Tibial nerve (tissue), 4 donors: ENCODE data around the gene TENM4. TPM values are rescaled to one million over a fixed set of nuclear protein-coding genes. Genes with fewer than 3 reads are reported as not detected.

ENCODE experiments used
- DNase-seq, 2 donors: peaks; one replicate each; pipeline ENCODE4 v3.0.0-alpha.2; 2019; ENCODE audit warnings: low spot score in 2 of 2
- H3K27ac ChIP-seq, 4 donors: fragments of 200-600 bp; sonication (generic) in 3 of 4; one replicate each; pipeline ENCODE4 v1.5.1; 2017 to 2019; ENCODE audit warnings: mild to moderate bottlenecking in 1 of 4
- H3K27me3 ChIP-seq, 2 donors: fragments of 200-600 bp; sonication (generic) in 1 of 2; one replicate each; pipeline versions ENCODE4 v1.5.1 to v1.6.0; 2017 to 2019
- H3K36me3 ChIP-seq, 3 donors: fragments of 200-600 bp; sonication (generic); one replicate each; pipeline ENCODE4 v1.5.1; 2018 to 2019
- H3K4me1 ChIP-seq, 4 donors: fragments of 200-600 bp; sonication (generic) in 3 of 4; one replicate each; pipeline ENCODE4 v1.5.1; 2017 to 2019
- H3K4me3 ChIP-seq, 4 donors: fragments of 200-600 bp; sonication (generic) in 3 of 4; one replicate each; pipeline ENCODE4 v1.5.1; 2017 to 2019; ENCODE audit warnings: mild to moderate bottlenecking in 1 of 4, moderate library complexity in 1 of 4
- H3K9me3 ChIP-seq, 4 donors: fragments of 200-600 bp; sonication (generic) in 3 of 4; one replicate each; pipeline ENCODE4 v1.5.1; 2017 to 2019
- CTCF ChIP-seq, 5 experiments: fragments of 200-600 bp in 3 of 5; fragments of 450-650 bp in 2 of 5; sonication (generic) in 3 of 5; IDR thresholded peaks; one replicate each; pipeline ENCODE4 v1.5.1; 2016 to 2019; ENCODE audit warnings: antibody characterized with exemption in 5 of 5, mild to moderate bottlenecking in 3 of 5, moderate library complexity in 2 of 5
- EP300 ChIP-seq, 2 donors: sonication (generic); formaldehyde crosslinking; IDR thresholded peaks; one replicate each; pipeline ENCODE4 v1.6.1; 2017; ENCODE audit warnings: antibody characterized with exemption in 2 of 2, mild to moderate bottlenecking in 1 of 2
- POLR2A ChIP-seq, 2 donors: fragments of 450-650 bp; IDR thresholded peaks; one replicate each; pipeline ENCODE4 v1.6.1; 2017; ENCODE audit warnings: antibody characterized with exemption in 2 of 2, mild to moderate bottlenecking in 2 of 2, moderate library complexity in 2 of 2
- WGBS, 2 donors: methylation state at CpG; one replicate each; pipeline ENCODE4 v1.1.5; 2018; 5-methylcytosine and 5-hydroxymethylcytosine counted together
- total RNA-seq, 4 donors: library from RNA; depleted of rRNA; stranded (reverse); fragments of >200 nt; gene quantifications; one replicate each; pipeline ENCODE4 v1.1.0, GENCODE V29; 2016

TENM4 gene
- total RNA-seq, 4 donors from 2014 or later: 15.3 to 36.3 (median 19.6) TPM

GRCh38 chr11:79363256-79363655 is 77.6 kb downstream of the TENM4 start:
- 95% methylated on average over 4 of the region's 4 CpGs for WGBS, 2 donors
- TF ChIP-seq POLR2A (IDR thresholded peaks at IDR 0.05) (no peak), CTCF (IDR thresholded peaks at IDR 0.05) (no peak), EP300 (IDR thresholded peaks at IDR 0.05) (no peak)
- DNase-seq: no peak

DNA sequence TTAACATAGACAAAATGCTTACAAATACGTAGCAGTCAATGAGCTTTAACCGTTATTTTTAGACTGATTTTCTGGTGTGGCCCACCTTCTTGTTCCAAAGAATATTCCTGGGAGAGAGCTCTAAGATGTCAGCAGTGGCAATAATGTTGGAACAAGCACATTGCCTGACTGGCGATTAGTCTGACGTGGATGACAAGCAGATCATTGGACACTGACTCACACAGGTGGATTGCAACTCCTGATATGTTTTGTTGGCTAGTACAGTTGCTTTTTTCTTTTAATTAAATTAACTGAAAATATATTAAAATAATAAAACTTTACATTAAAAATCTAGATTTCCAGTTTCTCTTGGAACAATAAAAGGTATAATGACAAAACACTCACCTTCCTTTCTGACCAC is 78.0 kb downstream of the TENM4 start:
- Histone ChIP-seq H3K27me3 (no peaks in the 10 kb centered on the region), H3K36me3 (no peaks in the 10 kb centered on the region), H3K4me3 (no peak overlapping the region), H3K4me1 (no peaks in the 10 kb centered on the region), H3K9me3 (no peaks in the 10 kb centered on the region), H3K27ac (no peak overlapping the region)
- no peak for DNase-seq
- TF ChIP-seq CTCF (IDR thresholded peaks at IDR 0.05) (no peak), EP300 (IDR thresholded peaks at IDR 0.05) (no peak), POLR2A (IDR thresholded peaks at IDR 0.05) (no peak)
- WGBS, 2 donors: 90 to 93% methylated on average over 4 of the region's 4 CpGs

More at GRCh38 chr11:79363256-79363655, 77.6 kb downstream of the TENM4 start:
- Histone ChIP-seq H3K4me1 (no peaks in the 10 kb centered on the region), H3K4me3 (no peak overlapping the region), H3K27me3 (no peaks in the 10 kb centered on the region), H3K9me3 (no peaks in the 10 kb centered on the region), H3K27ac (no peak overlapping the region), H3K36me3 (no peaks in the 10 kb centered on the region)

DNA sequence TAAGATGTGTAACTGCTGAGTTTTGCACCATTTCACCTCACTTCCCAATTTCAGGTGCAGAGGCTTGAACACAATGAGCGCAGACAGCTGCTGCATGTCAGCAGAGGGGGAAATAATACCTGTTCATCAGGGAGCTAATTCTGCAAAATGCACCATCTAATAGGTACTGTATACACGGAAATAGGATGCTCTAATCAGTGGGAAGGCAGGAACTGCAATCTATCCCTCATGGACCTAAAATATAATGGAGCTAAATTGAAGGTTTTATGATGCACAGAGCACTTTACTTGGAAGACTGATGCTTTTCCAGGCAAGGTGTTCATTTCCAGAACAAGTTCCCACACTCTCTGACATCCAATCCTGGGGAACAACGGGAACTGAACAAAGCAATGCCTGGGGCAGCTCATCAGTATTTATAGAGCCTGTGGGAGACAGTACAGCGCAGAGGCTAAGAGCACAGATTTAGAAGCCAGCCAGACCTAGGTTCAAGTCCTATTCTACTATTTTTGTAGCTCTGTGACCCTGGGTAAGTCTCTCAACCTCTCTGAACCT is 78.5 kb downstream of the TENM4 start:
- no peaks in the 10 kb centered on the region for H3K9me3 ChIP-seq
- TF ChIP-seq EP300 (IDR thresholded peaks at IDR 0.05): no peak
- WGBS, 2 donors: 66 to 80% methylated on average over 4 of the region's 4 CpGs

DNA sequence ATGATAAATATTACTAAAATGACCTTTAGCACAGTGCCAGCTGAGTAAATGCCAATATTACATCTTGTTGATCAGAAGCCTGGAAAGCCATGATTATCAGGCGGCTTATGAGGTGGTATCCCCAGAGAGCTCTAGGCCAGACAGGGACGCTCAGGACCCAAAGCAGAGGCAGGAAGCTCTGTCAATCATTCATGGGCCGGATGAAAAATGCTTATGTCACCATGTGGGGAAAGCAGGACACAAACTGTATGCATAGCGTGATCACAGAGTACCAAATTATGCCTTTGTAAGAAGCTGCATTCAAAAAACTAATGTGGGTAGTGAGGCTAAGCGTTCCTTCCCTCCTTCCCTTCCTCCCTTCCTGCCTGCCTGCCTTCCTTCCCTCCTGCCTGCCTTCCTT is 82.6 kb downstream of the TENM4 start:
- TF ChIP-seq CTCF (IDR thresholded peaks at IDR 0.05) (no peak), EP300 (IDR thresholded peaks at IDR 0.05) (no peak), POLR2A (IDR thresholded peaks at IDR 0.05) (no peak)
- Histone ChIP-seq H3K4me3 (no peak overlapping the region), H3K27ac (no peak overlapping the region), H3K27me3 (no peaks in the 10 kb centered on the region), H3K4me1 (no peaks in the 10 kb centered on the region), H3K36me3 (no peaks in the 10 kb centered on the region), H3K9me3 (no peaks in the 10 kb centered on the region)
- no peak for DNase-seq
- WGBS, 2 donors: 60 to 69% methylated on average over 5 of the region's 5 CpGs

More for the DNA sequence above, 78.5 kb downstream of the TENM4 start:
- H3K4me3 ChIP-seq: no peak overlapping the region
- no peak overlapping the region for H3K27ac ChIP-seq
- no peak for DNase-seq
- H3K27me3 ChIP-seq: no peaks in the 10 kb centered on the region
- no peaks in the 10 kb centered on the region for H3K4me1 ChIP-seq
- no peaks in the 10 kb centered on the region for H3K36me3 ChIP-seq

GRCh38 chr11:79353706-79354105 is 87.1 kb downstream of the TENM4 start:
- no peaks in the 10 kb centered on the region for H3K36me3 ChIP-seq
- H3K27me3 ChIP-seq: no peaks in the 10 kb centered on the region
- H3K9me3 ChIP-seq: no peaks in the 10 kb centered on the region
- TF ChIP-seq EP300 (IDR thresholded peaks at IDR 0.05): no peak
- TF ChIP-seq POLR2A (IDR thresholded peaks at IDR 0.05): no peak
- TF ChIP-seq CTCF (IDR thresholded peaks at IDR 0.05): no peak
- H3K4me3 ChIP-seq: no peak overlapping the region
- WGBS, 2 donors: 34 to 37% methylated on average over 3 of the region's 3 CpGs
- no peak for DNase-seq
- no peaks in the 10 kb centered on the region for H3K4me1 ChIP-seq
- no peak overlapping the region for H3K27ac ChIP-seq

DNA sequence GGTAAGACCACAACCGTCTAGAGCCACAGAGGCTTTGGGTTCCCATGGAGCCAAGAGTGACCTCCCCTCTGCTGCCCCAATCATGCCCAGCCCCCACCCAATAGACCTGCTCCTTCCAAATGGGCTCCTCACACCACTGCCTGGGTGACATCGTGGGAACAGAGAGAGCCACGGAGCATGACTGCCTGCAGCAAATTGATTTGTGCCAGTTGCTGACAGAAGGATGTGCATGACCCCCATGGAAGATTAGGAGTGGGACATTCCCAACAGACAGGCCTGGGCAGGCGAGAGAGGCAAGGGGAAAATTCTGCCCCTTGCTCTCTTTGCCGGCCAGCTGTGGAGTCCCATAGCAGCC is 88.5 kb downstream of the TENM4 start:
- TF ChIP-seq CTCF (IDR thresholded peaks at IDR 0.05) (no peak), EP300 (IDR thresholded peaks at IDR 0.05) (no peak), POLR2A (IDR thresholded peaks at IDR 0.05) (no peak)
- Histone ChIP-seq H3K4me1 (no peaks in the 10 kb centered on the region), H3K4me3 (no peak overlapping the region), H3K27ac (no peak overlapping the region), H3K9me3 (no peaks in the 10 kb centered on the region), H3K27me3 (no peaks in the 10 kb centered on the region), H3K36me3 (no peaks in the 10 kb centered on the region)
- WGBS, 2 donors: 34 to 50% methylated on average over 5 of the region's 5 CpGs
- DNase-seq: no peak
